Hematopoietic multipotent progenitor cell treated with erythropoietin and hydrocortisone succinate and interleukin-3 and kit ligand, for 8 days (in vitro differentiated cells): Measurements from ENCODE around the gene TAGLN2.

Source experiments
- DNase-seq: peaks from one replicate; pipeline ENCODE4 v3.0.0-alpha.2; 2015

Gene TAGLN2

DNA sequence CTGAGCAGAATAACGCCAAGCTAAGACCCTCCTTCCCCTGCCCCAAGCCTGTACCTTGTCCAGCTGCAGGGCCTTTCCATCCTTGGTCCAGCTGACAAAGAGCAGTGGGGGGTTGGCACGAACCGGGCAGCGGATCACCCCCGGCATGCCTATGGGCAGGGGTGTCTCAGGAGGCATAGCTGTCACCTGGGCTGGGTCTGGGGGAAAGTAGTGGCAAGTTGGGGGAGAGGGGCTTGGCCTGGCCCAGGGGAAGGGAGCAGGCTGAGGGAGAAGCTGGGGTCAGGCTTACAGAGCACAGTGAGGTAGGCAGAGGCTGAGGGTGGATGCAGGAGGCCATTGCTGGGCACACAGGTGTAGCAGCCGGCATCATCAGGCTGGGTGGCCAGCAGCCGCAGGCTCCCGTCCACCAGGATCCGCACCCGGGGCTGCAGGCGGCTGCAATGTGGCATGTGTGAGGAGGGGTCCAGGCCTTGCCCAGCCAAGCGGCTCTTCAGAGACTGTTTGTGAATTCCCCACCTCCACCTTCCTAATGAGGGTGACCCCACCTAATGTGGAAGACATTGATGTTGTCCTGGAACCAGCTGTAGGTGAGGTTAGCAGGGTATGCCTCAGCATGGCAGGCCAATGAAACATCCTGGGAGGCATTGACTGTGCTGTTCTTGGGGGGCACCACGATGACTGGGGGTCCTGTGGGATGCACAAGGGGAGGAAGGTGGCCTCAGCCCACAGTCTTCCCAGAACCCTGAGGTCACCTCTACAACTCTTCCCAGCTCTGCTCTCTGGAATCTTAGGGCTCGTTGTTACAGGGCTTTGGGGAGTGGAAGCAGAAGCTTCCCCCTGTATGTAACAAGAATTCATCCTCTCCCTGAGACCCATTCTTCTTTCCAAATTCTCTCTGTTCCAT lies 9.1 kb upstream of the TAGLN2 start:
- no peak for DNase-seq

DNA sequence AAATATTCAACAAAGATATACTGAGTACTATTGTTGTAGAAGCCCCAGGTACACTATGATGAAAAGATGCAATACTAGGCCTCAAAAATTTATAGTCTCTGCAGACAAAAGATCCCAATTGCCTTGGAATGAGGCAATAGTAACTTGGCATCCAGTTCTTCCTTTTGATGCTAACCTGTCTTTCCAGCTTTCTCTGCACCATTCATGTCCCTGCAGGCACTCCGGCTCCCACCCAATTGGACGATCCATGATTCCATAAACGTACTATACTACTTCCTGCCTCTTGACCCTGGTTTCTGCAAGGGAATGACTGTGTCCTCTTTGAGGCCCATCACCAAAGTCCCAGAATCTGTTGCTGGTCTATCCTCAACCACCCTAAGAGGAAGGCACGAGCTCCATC lies 8.0 kb upstream of the TAGLN2 start:
- DNase-seq: no peak

DNA sequence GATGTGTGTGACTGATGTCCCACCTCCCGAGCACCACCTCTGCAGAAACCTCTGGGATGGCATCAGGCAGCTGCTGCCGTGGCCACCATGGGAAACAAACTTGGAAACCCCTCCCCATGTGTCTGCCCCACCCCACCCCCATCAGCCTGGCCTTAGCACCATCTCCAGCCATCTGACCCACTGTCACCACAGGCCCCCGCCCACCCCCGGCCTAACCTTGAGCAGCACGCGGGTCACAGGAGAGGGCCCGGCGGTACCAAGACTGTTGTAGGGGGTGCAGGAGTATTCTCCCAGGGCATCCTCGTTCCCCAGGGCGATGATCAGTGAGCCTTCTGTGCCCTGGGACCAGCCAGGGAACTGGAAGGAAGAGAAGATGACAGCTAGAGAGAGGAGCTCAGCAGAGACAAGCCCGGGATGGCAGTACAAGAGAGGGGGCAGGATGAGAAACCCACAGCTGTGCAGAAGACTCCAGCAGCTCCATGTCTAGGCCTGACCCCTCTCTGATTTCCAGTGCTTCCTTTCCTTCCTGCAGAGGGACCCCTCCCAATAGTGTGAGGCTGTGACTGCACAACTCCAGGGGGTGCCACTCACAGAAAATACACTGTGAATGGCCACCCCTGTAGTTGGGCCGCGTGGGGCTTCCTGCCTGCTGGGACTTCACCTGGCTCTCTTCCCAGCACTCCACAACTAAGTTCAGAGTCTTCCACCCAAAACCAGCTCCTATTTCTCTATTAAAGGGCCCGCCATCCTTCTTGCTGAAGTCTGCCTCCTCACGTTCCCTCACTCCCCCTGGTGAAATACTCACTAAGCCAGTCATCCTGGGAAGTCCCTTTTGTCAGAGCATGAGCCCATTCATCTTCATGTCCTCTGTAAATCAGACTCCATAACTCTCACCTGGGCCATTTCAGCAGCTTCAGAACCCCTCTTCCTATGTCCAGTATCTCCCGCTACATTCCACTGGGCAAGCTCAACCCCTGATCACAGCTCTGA lies 7.3 kb upstream of the TAGLN2 start:
- DNase-seq: no peak

DNA sequence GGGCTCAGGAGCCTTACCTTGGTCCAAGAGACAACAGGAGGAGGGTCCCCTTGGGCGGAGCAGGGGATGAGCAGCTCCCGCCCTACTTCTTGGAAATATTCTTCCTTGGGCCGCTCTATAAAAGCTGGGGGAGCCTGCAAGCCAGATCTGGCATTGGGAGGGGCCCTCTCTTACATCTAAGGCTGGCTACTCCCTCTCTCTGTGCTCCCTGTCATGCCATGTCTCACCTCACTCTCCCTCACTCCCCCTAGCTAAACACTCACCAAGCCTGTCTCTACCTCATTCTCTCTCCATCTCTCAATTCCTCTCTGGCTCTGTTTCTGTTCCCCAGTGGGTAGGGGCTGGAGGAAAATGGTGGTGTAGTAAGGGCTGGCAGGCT lies 6.5 kb upstream of the TAGLN2 start:
- DNase-seq: no peak

DNA sequence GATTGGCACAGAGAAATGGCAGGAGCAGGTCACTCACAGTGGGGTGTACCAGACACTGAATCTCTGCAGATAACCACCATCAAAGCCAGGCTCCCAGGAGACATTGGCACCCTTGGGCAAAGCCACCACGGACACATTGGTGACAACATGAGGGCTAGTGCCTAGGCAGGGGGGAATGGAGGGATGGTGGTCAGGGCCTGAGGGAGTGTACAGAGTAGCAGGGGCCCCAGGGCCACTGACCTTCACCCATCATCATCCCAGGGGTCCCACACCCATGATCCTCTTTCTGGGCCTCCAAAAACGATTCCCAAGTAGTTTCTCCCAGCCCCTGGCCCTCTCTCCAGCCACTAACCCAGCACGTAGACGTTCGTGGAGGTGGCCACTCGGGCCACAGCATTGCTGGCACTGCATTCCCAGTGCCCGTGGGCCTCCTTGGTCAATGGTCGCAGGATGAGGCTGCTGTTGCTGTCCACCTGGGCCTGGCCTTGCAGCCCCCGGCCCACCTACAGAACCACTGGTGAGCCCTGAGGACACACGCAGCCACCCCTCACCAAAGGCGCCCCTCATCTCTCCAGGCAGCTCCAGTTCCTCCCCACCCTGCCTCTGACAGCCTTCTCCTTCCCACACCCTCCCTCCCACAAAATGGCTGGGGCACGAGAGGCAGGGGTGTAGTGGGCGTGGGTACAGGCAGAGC lies 5.9 kb upstream of the TAGLN2 start:
- DNase-seq: no peak

DNA sequence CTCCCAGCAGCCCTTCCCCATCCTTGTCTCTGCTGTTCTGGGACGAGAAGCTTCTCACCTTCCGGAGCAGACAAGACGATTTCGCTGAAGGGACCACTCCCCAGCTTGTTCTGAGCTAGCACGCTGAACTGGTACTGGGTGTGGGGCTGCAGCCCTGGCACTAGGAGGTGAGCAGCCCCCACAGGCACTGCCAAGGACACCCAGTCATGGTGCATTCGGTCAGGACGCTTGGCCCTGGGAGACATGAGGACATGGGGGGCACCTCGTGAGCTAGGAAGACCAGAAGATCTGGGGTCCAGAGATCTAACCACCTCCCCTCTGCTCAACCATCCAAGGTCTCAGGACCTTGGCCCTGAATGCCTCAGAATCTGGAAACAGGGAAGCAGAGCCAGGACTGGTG lies 5.3 kb upstream of the TAGLN2 start:
- no peak for DNase-seq

DNA sequence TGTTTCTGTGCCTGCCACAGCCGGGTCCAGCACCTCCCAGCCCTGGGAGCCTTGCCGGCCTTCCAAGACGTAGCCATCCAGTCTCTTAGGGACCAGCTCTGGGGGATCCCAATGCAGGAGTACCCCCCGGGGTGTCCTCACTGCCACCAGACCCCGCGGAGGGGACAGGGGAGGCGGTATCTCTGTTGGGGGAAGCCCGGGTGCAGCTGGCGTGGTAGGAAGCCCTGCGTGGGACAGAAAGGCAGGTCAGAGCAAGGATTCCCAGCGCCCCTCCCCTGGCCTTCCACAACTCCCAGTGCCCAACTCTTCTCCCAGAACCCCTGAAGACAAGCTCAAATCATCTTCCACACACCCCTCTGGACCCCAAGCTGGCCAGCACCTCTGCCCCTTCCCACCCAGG lies 4.9 kb upstream of the TAGLN2 start:
- no peak for DNase-seq

DNA sequence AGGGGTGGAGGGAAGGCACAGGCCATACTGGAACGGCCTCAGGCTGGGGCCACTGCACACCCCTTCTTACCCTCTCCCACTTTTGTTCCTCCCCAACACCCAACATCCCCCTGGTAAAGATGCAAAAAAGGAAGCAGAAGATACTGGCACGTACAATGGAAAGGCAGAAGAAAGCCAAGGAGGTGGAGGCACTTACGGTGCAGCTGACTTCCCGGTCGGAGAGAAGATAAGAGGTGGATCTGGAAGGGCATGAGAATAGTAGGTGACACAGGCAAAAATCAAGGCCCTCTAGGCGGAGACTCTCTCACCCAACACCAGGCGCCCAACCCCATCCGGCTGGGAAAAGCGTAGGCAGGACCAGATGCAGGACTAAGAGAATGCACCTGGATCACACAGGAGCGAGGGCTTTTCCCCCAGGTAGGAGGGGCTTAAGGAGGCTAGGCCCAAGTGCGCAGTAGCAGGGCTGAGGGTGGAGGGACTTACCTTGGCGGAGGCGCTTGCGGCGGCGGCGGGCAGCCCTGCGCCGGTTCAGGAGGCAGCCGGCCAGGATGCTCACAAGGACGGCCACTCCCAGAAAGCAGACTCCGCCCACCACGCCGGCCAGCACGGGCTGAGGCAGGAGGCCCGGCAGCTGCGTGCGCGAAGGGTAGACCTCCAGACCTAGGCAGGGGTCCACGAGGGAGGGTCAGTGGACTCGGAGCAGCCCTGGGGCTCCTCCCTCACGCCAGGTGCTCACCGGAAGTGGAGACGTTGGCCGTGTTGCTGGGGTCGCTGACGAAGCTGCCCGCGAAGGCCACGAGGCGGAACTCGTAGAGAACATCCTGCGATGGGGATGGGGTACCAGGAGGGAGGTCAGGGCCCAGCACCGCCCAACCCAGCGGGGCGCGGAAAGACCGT lies 4.1 kb upstream of the TAGLN2 start:
- no peak for DNase-seq

DNA sequence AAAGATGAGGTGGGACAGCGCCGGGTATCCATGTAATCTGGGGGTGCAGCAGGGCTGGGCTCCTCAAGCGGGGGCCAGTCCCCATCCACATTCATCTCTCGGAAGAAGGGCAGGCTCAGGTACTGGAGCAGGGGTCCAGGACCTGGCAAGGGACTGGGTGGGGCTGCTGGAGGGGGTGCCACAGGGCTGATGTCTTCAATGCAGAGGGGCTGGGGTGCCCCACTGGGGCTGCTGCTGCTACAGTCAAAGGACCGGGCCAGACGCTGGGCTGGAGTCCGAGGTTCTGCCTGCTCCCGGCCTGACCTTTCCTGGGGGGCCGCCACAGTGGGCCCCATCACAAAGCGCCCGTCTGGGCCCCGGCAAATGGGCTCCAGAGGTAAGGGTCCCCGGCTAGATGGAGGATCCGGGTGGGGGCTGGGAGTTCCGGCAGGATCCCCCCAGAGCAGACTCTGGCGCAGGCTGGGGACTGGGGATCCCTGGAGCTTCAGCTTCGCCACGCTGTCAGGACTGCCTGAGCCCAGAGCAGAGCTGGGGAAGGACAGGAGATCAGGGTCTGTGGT lies 3.3 kb upstream of the TAGLN2 start:
- no peak for DNase-seq

DNA sequence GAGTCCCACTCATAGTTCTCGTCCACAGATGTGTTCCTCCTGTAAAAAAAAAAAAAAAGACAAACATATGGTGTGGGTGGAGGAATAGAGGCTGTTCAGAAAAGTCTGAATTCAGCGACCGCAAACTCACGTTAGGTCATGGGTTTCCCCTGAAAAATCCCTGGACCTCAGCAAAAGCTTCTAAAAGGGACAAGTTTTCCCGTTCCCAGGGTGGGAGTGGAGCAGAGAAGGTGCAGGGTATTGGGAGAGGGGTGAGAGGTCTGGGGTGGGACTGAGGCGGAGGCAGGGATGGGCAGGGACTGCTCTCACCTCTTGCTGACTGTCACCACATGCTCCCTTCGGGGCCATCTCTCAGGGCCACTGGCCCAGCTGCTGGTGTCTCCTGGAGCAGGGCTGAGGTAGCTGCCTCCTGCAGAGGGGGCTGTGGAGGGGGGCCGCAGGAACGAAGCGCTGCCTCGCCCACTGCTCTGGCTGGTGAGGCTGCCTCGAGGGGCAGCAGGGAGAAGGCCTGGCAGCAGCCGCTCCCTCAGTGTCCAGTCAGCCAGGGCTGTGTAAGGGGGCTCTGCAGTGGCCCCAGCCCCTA lies 2.6 kb upstream of the TAGLN2 start:
- DNase-seq: no peak

DNA sequence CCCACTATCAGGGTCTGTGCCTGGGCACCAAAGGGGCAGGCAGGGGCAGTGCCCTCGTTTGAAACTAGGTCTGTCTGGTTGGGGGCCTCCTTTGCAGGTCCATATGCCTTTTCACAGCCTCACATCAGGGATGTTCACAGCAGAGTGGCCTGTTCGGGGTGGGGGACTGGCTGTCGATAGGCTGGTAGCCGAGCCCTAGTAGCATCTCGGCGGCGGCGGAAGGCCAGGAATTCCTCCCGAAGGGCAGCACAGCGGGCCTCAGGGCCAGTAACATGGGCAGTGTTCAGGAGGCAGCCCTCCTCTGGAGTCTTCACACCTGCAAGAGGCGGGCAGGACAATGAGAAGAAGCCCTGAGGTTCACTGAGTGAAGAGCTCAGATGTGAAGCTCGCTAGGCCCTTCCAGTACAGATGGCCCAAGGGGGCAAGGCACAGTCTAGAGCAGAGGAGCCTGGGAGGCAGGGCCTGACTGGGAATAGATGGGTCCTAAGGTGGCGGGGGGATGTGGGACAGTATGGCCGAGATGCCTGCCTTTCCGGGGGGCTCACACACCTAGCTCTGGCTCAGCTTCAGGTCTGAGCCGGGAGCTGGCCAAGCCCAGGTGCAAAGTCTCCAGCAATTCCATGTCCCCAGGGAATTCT lies 2.0 kb upstream of the TAGLN2 start:
- no peak for DNase-seq

DNA sequence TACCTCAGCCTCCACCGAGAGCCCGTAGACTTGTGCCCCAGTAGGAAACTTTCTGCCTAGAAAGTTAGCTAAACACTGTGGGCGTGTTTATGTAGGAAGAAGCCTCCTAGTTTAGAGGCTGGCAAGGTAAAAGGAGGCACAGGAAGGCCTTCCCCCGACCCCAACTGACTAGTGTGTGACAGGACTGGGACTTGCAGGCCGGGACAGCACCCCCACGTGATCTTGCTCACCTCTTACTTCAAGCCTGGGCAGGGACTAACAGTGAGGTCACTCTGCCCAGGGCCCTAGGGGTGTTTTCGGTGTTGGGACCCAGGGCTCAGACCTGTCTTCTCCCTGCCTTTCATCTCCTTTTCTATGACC lies 392 bp upstream of the TAGLN2 start:
- DNase-seq: no peak

DNA sequence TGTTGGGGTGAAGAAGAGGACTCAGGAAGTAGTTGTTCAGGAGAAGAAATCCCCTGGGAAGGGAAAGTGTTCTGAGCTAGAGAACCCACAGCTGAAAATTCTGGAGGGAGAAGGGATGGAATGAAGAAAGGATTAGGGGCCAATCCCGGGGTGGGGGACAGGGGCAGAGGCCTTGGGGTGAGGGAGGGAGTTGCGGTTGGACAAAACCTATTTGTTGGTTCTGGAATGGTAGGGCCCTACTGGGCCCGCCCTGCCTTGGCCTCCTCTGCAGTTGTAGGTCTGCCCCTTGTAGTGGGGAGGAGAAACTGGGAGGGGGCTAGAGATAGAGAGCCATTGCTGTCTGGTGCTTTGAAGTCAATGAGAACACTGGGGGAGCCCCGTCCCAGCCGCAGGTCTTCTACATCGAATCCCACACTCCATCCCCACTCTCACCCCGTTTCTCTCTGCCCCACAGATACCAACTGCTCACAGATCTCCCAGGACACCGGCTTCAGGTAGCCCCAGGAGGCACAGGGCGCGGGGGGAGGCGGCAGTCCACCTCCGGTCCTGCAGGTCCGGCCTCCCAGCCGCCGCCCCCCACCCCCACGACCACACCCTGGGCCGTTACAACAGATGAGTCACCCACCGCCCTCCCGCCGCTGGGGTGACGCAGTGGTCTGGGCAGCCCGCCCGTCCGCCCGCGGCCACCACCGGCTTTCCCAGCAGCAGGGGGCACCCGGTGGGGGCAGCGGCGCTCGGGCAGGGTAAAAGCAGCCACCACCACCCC lies 1.1 kb downstream of the TAGLN2 start:
- DNase-seq: peak; percentile 71

DNA sequence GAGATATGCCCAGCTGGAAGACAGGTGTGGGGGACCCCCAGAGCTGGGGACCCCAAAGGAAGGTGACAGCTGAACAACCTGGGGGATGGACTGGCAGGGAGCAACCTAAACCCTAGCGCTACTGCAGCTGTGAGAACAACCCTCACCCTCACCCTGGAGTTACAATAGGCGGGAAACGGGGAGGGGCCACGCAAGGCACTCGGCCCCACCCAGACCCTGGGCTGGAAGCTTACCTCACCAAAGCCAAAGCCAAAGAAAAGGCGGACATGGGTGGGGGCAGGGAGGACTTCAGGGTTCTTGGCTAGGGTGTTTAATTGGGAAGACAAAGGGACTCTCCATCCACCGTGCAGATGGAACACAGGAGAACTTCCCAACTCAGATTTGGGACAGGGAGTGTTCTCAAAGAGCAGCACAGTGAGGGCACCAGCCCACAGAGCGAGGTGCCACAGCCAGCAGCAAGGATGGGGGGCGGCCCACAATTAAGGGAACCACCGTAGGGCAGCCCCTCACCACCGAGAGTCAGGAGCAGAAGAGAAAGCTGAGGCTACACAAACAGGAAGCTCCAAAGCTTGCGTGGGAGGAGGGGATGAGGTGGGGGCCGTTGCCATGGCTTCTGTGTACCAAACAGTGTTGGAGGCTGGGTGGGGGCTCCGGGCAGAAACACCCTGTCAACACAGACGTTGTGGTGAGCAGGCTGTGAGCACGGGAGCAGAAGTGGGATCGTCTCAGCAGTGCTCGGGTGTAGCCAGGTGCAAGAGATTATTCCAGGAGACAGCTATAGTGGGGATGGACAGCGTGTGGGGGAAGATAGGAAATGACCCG lies 1.9 kb downstream of the TAGLN2 start:
- peak; percentile 85 for DNase-seq

DNA sequence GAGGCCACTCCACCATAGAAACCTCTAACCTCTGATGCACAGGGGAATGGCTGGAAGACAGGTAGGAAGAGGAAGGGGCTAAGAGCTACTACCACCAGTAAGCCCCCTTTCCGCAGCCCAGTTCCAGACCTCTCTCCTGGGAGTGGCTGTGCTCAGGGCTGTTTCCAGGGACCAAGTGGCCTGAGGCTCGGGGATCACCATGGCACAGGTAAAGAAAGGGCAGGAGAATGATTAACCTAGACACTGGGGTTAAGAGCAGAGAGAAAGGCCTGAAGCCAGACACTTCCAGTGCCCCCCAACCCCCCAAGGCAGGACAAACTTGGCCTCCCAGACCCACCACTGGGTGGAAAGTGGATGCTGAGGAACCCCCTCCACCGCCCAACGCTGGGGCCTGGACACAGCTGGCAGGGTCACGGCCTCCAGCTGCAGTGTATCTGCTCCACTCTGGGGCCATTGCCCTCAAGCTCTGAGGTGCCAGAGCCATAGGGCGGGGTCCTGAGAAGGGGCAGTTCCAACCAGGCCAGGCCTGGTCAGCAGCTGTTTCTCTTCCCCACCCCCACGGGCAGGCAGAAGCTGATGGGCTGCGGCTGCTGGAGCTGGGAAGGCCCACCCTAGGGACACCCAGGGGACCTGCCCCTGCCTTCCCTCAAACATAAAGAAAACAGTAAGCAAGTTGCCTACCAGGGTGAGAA lies 2.6 kb downstream of the TAGLN2 start:
- no peak for DNase-seq

DNA sequence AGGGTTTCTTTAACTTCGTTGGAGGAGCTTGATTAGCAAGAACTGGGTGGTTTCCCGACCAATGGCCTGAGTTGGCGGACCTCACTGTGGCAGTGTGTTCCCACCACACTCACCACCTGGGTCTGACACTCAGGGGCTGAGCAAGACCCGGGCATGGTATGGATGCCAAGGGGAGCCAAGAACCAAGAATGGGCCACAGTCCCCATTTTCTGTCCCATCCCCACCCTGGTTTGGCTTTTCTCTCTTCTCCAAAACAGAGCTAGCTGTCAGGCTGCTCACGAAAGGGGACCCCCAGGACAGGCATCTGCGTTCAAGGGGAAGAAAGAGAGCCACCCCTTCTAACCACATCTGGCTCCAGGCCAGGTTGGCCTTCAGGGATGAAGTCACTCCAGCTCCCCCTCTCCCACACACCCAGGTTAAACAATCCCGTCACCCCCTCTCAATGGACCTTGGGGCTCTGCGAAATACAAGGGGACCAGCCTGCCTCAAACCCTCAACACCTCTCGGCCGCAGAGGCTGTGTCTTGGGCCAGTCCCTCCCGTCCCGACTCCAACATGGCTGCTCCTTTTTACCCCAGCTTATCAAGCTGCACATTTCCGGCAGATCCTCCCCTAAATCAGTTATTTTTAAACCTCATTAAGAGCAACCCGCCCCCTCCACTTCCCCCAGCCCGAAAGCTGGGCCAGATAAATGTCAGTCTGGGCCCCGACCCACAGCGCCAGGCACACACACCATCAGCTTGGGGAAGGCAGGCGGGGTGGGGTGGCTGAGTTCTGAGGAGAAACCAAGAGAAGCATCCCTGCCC lies 3.4 kb downstream of the TAGLN2 start:
- peak; percentile 89 for DNase-seq

DNA sequence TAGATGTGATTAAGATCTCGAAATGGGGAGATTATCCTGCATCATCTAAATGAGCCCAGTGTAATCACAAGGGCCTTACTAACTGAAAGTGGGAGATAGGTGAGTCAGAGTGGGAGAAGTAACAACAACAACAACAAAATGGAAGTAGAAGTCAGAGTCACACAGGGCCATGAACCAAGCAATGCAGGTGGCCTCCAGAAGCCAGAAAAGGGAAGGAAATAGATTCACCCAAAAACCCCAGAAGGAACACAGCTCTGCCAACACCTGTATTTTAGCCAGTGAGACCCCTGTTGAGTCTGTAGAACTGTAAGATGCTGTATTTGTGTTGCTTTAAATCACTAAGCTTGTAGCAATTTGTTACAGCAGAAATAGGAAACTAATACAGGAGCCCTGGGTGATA lies 4.1 kb downstream of the TAGLN2 start:
- no peak for DNase-seq

DNA sequence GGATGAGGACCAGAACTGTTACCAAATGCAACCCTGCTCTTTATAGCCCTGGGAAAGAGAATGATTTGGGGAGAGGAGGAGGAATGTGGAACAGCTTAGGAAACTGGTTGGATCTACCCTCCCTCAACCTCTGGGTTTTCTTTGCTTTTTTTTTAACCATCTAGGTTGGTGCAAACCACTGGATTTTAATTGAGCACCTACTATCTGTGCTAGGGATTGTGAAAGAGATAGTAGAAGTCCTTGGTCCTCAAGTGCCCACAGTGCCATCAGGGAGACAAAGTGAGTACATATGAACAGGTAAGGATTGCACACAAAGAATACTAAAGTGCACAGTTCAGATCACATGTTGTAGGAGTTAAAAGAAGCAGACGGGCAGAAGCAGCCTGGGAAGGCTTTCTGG lies 4.7 kb downstream of the TAGLN2 start:
- no peak for DNase-seq
